Trophoblast cell (in vitro differentiated cells and primary cell): ENCODE measurements around the gene PPIF.
A peak's percentile ranks its signal among the peaks of the same experiment; 100 is the strongest.

Experiments
- DNase-seq, 2 donors: peaks; one replicate each; pipeline ENCODE4 v3.0.0-alpha.2; 2016
- H2AFZ ChIP-seq: 2 replicates; pipeline ENCODE4 v1.6.1; 2013; ENCODE audit warnings: low read length, moderate library complexity, mild to moderate bottlenecking; ENCODE audit not compliant: insufficient read depth, poor library complexity
- H2AK5ac ChIP-seq: 2 replicates; pipeline ENCODE4 v1.6.1; 2013; ENCODE audit warnings: mild to moderate bottlenecking, low read length
- H2BK120ac ChIP-seq: 2 replicates; pipeline ENCODE4 v1.6.1; 2013; ENCODE audit warnings: low read length, mild to moderate bottlenecking, moderate library complexity; ENCODE audit not compliant: insufficient read depth, poor library complexity
- H2BK12ac ChIP-seq: 2 replicates; pipeline ENCODE4 v1.6.1; 2013; ENCODE audit warnings: mild to moderate bottlenecking, low read length, moderate library complexity
- H2BK5ac ChIP-seq: 2 replicates; pipeline ENCODE4 v1.6.1; 2013; ENCODE audit warnings: low read length, low read depth, moderate library complexity, mild to moderate bottlenecking; ENCODE audit not compliant: poor library complexity
- H3K14ac ChIP-seq: 2 replicates; pipeline ENCODE4 v1.6.1; 2013; ENCODE audit warnings: mild to moderate bottlenecking, low read length
- H3K18ac ChIP-seq: 2 replicates; pipeline ENCODE4 v1.6.1; 2013; ENCODE audit warnings: mild to moderate bottlenecking, low read length
- H3K23ac ChIP-seq: 2 replicates; pipeline ENCODE4 v1.6.1; 2013; ENCODE audit warnings: low read length
- H3K27ac ChIP-seq: 2 replicates; pipeline ENCODE4 v1.5.1; 2013; ENCODE audit warnings: low read depth, mild to moderate bottlenecking, inconsistent platforms, low read length, moderate library complexity
- H3K27me3 ChIP-seq: 2 replicates; pipeline ENCODE4 v1.6.1; 2013; ENCODE audit warnings: inconsistent platforms, mild to moderate bottlenecking, low read length, moderate library complexity; ENCODE audit not compliant: insufficient read depth
- H3K36me3 ChIP-seq, 2 experiments: 1 replicate in 1 of 2; 2 replicates in 1 of 2; pipeline ENCODE4 v1.6.1; 2013; ENCODE audit warnings: low read length in 2 of 2, mild to moderate bottlenecking in 2 of 2, moderate library complexity in 1 of 2; ENCODE audit not compliant: insufficient read depth in 2 of 2, control insufficient read depth in 1 of 2
- H3K4ac ChIP-seq: 2 replicates; pipeline ENCODE4 v1.6.1; 2013; ENCODE audit warnings: low read depth, mild to moderate bottlenecking, low read length, moderate library complexity
- H3K4me1 ChIP-seq, 2 experiments: 1 replicate in 1 of 2; 2 replicates in 1 of 2; pipeline ENCODE4 v1.6.1; 2013; ENCODE audit warnings: low read length in 2 of 2, mild to moderate bottlenecking in 2 of 2, moderate library complexity in 1 of 2; ENCODE audit not compliant: insufficient read depth in 2 of 2, control insufficient read depth in 1 of 2
- H3K4me2 ChIP-seq: 2 replicates; pipeline ENCODE4 v1.6.1; 2013; ENCODE audit warnings: inconsistent platforms, mild to moderate bottlenecking, low read length, moderate library complexity
- H3K4me3 ChIP-seq: 2 replicates; pipeline ENCODE4 v1.5.1; 2013; ENCODE audit warnings: mild to moderate bottlenecking, low read depth, low read length, inconsistent platforms
- H3K79me1 ChIP-seq: one replicate; pipeline ENCODE4 v1.6.1; 2013; ENCODE audit warnings: low read length
- H3K79me2 ChIP-seq: 2 replicates; pipeline ENCODE4 v1.6.1; 2013; ENCODE audit warnings: low read length, mild to moderate bottlenecking; ENCODE audit not compliant: control insufficient read depth, insufficient read depth, poor library complexity
- H3K9ac ChIP-seq: 2 replicates; pipeline ENCODE4 v1.6.1; 2013; ENCODE audit warnings: mild to moderate bottlenecking, low read length
- H3K9me3 ChIP-seq: 2 replicates; pipeline ENCODE4 v1.6.1; 2013; ENCODE audit warnings: low read depth, mild to moderate bottlenecking, control low read depth, inconsistent platforms, low read length; ENCODE audit not compliant: insufficient read depth
- H4K12ac ChIP-seq: 2 replicates; pipeline ENCODE4 v1.6.1; 2013; ENCODE audit warnings: low read depth, mild to moderate bottlenecking, low read length, moderate library complexity
- H4K8ac ChIP-seq: 2 replicates; pipeline ENCODE4 v1.6.1; 2013; ENCODE audit warnings: low read depth, mild to moderate bottlenecking, low read length, moderate library complexity
- H4K91ac ChIP-seq: one replicate; pipeline ENCODE4 v1.6.1; 2013; ENCODE audit warnings: low read depth, mild to moderate bottlenecking, low read length, moderate library complexity
- WGBS: extraction: QIAGEN DNeasy Blood & Tissue Kit; methylation state at CpG from one replicate; pipeline ENCODE4 v1.1.7; 2013; ENCODE audit warnings: missing lambda C conversion rate; ENCODE audit not compliant: insufficient read length, insufficient coverage; ENCODE audit errors: extremely low coverage; 5-methylcytosine and 5-hydroxymethylcytosine counted together

The PPIF gene

GRCh38 chr10:79382491-79382941 lies 35.2 kb downstream of the PPIF start:
- H2BK5ac ChIP-seq = no peak overlapping the region
- H4K91ac ChIP-seq = no peak overlapping the region
- H2AK5ac ChIP-seq = no peak overlapping the region
- H4K8ac ChIP-seq = no peak overlapping the region
- no peak overlapping the region for H3K4me3 ChIP-seq
- no peak overlapping the region for H4K12ac ChIP-seq
- peaks cover 10% of the 10 kb centered on the region for H3K9me3 ChIP-seq
- no peak overlapping the region for H3K9ac ChIP-seq
- no peak for DNase-seq
- H3K4ac ChIP-seq = no peak overlapping the region
- H2AFZ ChIP-seq = peak overlapping the region; percentile 23
- no CpG with 5 or more reads among the region's 18 CpGs for WGBS
- H3K4me1 ChIP-seq = peaks cover 5 to 7% of the 10 kb centered on the region in 2 experiments
- no peaks in the 10 kb centered on the region for H3K27me3 ChIP-seq
- no peak overlapping the region for H2BK12ac ChIP-seq
- H3K23ac ChIP-seq = no peak overlapping the region
- no peaks in the 10 kb centered on the region for H3K79me1 ChIP-seq
- no peak overlapping the region for H3K4me2 ChIP-seq
- H3K14ac ChIP-seq = no peak overlapping the region
- no peaks in the 10 kb centered on the region for H3K36me3 ChIP-seq
- no peak overlapping the region for H2BK120ac ChIP-seq
- no peaks in the 10 kb centered on the region for H3K79me2 ChIP-seq
- H3K18ac ChIP-seq = no peak overlapping the region
- no peak overlapping the region for H3K27ac ChIP-seq

- no peak overlapping the region for H3K9ac ChIP-seq
- no peaks in the 10 kb centered on the region for H3K79me1 ChIP-seq
- H2BK5ac ChIP-seq = no peak overlapping the region
- H2AK5ac ChIP-seq = no peak overlapping the region
- H2BK12ac ChIP-seq = no peak overlapping the region
- no CpG with 5 or more reads among the region's 12 CpGs for WGBS
- no peak overlapping the region for H4K91ac ChIP-seq
- H3K4ac ChIP-seq = no peak overlapping the region
- no peak overlapping the region for H3K14ac ChIP-seq
- DNase-seq = no peak
- no peaks in the 10 kb centered on the region for H3K36me3 ChIP-seq
- no peak overlapping the region for H4K8ac ChIP-seq
- no peak overlapping the region for H3K23ac ChIP-seq
- H3K9me3 ChIP-seq = no peaks in the 10 kb centered on the region
- H4K12ac ChIP-seq = no peak overlapping the region
- no peaks in the 10 kb centered on the region for H3K27me3 ChIP-seq
- no peak overlapping the region for H3K4me2 ChIP-seq
- H3K79me2 ChIP-seq = no peaks in the 10 kb centered on the region
- no peak overlapping the region for H2BK120ac ChIP-seq
- no peak overlapping the region for H3K27ac ChIP-seq
- H2AFZ ChIP-seq = no peak overlapping the region
- no peak overlapping the region for H3K4me3 ChIP-seq
- H3K4me1 ChIP-seq = peaks cover 5 to 7% of the 10 kb centered on the region in 2 experiments
- no peak overlapping the region for H3K18ac ChIP-seq
Observed at GRCh38 chr10:79383974-79384606, 36.8 kb downstream of the PPIF start.

GRCh38 chr10:79384773-79385391 lies 37.6 kb downstream of the PPIF start:
- Histone ChIP-seq H3K18ac (no peak overlapping the region), H3K79me2 (no peaks in the 10 kb centered on the region), H3K23ac (no peak overlapping the region), H3K4me1 (peaks cover 5 to 7% of the 10 kb centered on the region in 2 experiments), H2AFZ (no peak overlapping the region), H3K27me3 (no peaks in the 10 kb centered on the region), H3K27ac (no peak overlapping the region), H3K79me1 (no peaks in the 10 kb centered on the region), H3K4me2 (no peak overlapping the region), H2BK120ac (no peak overlapping the region), H3K4me3 (no peak overlapping the region), H3K36me3 (no peaks in the 10 kb centered on the region), H4K8ac (no peak overlapping the region), H2AK5ac (no peak overlapping the region), H4K91ac (no peak overlapping the region), H3K14ac (no peak overlapping the region), H3K4ac (no peak overlapping the region), H2BK12ac (no peak overlapping the region), H2BK5ac (no peak overlapping the region), H3K9me3 (no peaks in the 10 kb centered on the region), H4K12ac (no peak overlapping the region), H3K9ac (no peak overlapping the region)
- DNase-seq = no peak
- WGBS = no CpG with 5 or more reads among the region's 14 CpGs

- Histone ChIP-seq H3K79me1 (no peaks in the 10 kb centered on the region), H3K4me2 (no peak overlapping the region), H3K79me2 (no peaks in the 10 kb centered on the region), H2AK5ac (no peak overlapping the region), H2AFZ (no peak overlapping the region), H4K91ac (no peak overlapping the region), H3K18ac (no peak overlapping the region), H3K9ac (no peak overlapping the region), H2BK5ac (no peak overlapping the region), H2BK12ac (no peak overlapping the region), H3K14ac (no peak overlapping the region), H3K4me1 (peaks cover 5 to 7% of the 10 kb centered on the region in 2 experiments), H3K23ac (no peak overlapping the region), H3K9me3 (no peaks in the 10 kb centered on the region), H4K12ac (no peak overlapping the region), H3K27me3 (no peaks in the 10 kb centered on the region), H3K4ac (no peak overlapping the region), H3K4me3 (no peak overlapping the region), H3K36me3 (no peaks in the 10 kb centered on the region), H3K27ac (no peak overlapping the region), H2BK120ac (no peak overlapping the region), H4K8ac (no peak overlapping the region)
- no peak for DNase-seq
- WGBS = no CpG with 5 or more reads among the region's 9 CpGs
Observed at GRCh38 chr10:79385392-79385795, 38.1 kb downstream of the PPIF start.
